ENCODE measurements around the gene CISTR.

GRCh38 chr12:53729644-53730043 is 22.1 kb downstream of the CISTR start:
- TF ChIP-seq GATA2 (IDR thresholded peaks at IDR 0.05; ENCODE audit: low read depth, low read length) (no peak), GATA3 (IDR thresholded peaks at IDR 0.05; ENCODE audit: low read depth, low read length) (no peak)
